ENCODE measurements around the gene FOXD3. TPM values are rescaled to one million over a fixed set of nuclear protein-coding genes. Genes with fewer than 3 reads are reported as not detected.

Gene FOXD3
- total RNA-seq, 1 donor from 2014 or later = not detected

GRCh38 chr1:63277195-63278192, 44.9 kb upstream of the FOXD3 start:
- Mint-ChIP-seq H3K27me3 (ENCODE audit: low read depth) (peaks cover 26% of the 10 kb centered on the region), H3K4me1 (ENCODE audit: low read depth) (peaks cover 7% of the 10 kb centered on the region), H3K4me3 (ENCODE audit: unreplicated experiment) (no peak overlapping the region), H3K36me3 (ENCODE audit: low read depth) (no peaks in the 10 kb centered on the region), H3K9me3 (ENCODE audit: low read depth) (no peaks in the 10 kb centered on the region), H3K27ac (ENCODE audit: unreplicated experiment) (no peak overlapping the region)
- no peak for DNase-seq (ENCODE audit: low spot score)
- no peak for TF ChIP-seq CTCF (IDR thresholded peaks at IDR 0.05)

GRCh38 chr1:63281753-63282152, 40.6 kb upstream of the FOXD3 start:
- Mint-ChIP-seq H3K27ac (ENCODE audit: unreplicated experiment) (no peak overlapping the region), H3K4me1 (ENCODE audit: low read depth) (no peaks in the 10 kb centered on the region), H3K4me3 (ENCODE audit: unreplicated experiment) (no peak overlapping the region), H3K36me3 (ENCODE audit: low read depth) (no peaks in the 10 kb centered on the region), H3K9me3 (ENCODE audit: low read depth) (no peaks in the 10 kb centered on the region), H3K27me3 (ENCODE audit: low read depth) (peaks cover 4% of the 10 kb centered on the region)
- no peak for DNase-seq (ENCODE audit: low spot score)
- no peak for TF ChIP-seq CTCF (IDR thresholded peaks at IDR 0.05)

- Mint-ChIP-seq H3K27ac (ENCODE audit: unreplicated experiment) (no peak overlapping the region), H3K36me3 (ENCODE audit: low read depth) (peaks cover 11% of the 10 kb centered on the region), H3K9me3 (ENCODE audit: low read depth) (peaks cover 26% of the 10 kb centered on the region), H3K4me1 (ENCODE audit: low read depth) (no peaks in the 10 kb centered on the region), H3K4me3 (ENCODE audit: unreplicated experiment) (no peak overlapping the region), H3K27me3 (ENCODE audit: low read depth) (no peaks in the 10 kb centered on the region)
- TF ChIP-seq CTCF (IDR thresholded peaks at IDR 0.05) = no peak
- no peak for DNase-seq (ENCODE audit: low spot score)
Measured at GRCh38 chr1:63289135-63289534, 33.2 kb upstream of the FOXD3 start.

GRCh38 chr1:63294803-63295594, 27.4 kb upstream of the FOXD3 start:
- no peak overlapping the region for H3K27ac Mint-ChIP-seq (ENCODE audit: unreplicated experiment)
- no peak for TF ChIP-seq CTCF (IDR thresholded peaks at IDR 0.05)

GRCh38 chr1:63304410-63304809, 18.0 kb upstream of the FOXD3 start:
- TF ChIP-seq CTCF (IDR thresholded peaks at IDR 0.05) = no peak
- DNase-seq (ENCODE audit: low spot score) = no peak
- Mint-ChIP-seq H3K4me3 (ENCODE audit: unreplicated experiment) (no peak overlapping the region), H3K27me3 (ENCODE audit: low read depth) (peaks cover 42% of the 10 kb centered on the region), H3K4me1 (ENCODE audit: low read depth) (peaks cover 2% of the 10 kb centered on the region), H3K36me3 (ENCODE audit: low read depth) (no peaks in the 10 kb centered on the region), H3K9me3 (ENCODE audit: low read depth) (peaks cover 12% of the 10 kb centered on the region), H3K27ac (ENCODE audit: unreplicated experiment) (no peak overlapping the region)

More at GRCh38 chr1:63294803-63295594, 27.4 kb upstream of the FOXD3 start:
- H3K9me3 Mint-ChIP-seq (ENCODE audit: low read depth) = peaks cover 7% of the 10 kb centered on the region
- no peaks in the 10 kb centered on the region for H3K36me3 Mint-ChIP-seq (ENCODE audit: low read depth)
- no peak for DNase-seq (ENCODE audit: low spot score)
- H3K27me3 Mint-ChIP-seq (ENCODE audit: low read depth) = peaks cover 8% of the 10 kb centered on the region
- H3K4me3 Mint-ChIP-seq (ENCODE audit: unreplicated experiment) = no peak overlapping the region
- H3K4me1 Mint-ChIP-seq (ENCODE audit: low read depth) = peaks cover 4% of the 10 kb centered on the region

Data from chondrocyte (in vitro differentiated cells).